Caki2 (cell line): Measurements from ENCODE around the gene KBTBD13. TPM values are rescaled to one million over a fixed set of nuclear protein-coding genes. Genes with fewer than 3 reads are reported as not detected.

Experiments used
- DNase-seq: peaks from one replicate; pipeline ENCODE4 v3.0.0-alpha.2; 2015; ENCODE audit warnings: low read depth
- in situ Hi-C: cut with HindIII; loops from 2 replicates; pipeline ENCODE4 v1.10.0; 2016; ENCODE audit warnings: low sequenced_read_pairs, low pct_unique_long_range_greater_than_20kb, mixed read lengths
- total RNA-seq: library from RNA; depleted of rRNA; stranded (reverse); fragments of >200 nt; shearing (Covaris generic); gene quantifications from 2 replicates; pipeline ENCODE4 v1.2.3, GENCODE V29; 2014; ENCODE audit warnings: low replicate concordance

KBTBD13 gene
- total RNA-seq, 1 experiment from 2014 or later: not detected

DNA sequence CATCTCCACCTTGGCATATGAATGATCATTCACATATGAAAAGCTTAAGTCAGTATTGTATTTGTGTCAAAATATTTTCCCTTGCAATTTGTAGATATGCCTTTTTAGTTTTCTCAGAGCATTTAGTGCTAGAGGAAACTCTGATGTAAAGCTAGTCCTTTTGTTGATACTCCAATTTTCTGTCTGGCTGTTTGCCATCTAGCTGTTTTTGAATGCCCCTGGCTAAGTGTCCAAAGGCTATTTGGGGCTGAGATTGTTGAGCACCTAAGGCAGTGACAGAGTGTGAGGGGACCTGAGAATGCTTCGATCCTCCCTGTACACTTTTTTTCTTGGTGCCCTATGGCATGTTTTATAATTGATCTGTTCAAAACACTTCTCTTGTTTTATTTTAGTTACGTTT is 28.3 kb upstream of the KBTBD13 start:
- in situ Hi-C loops: no loop called here
- DNase-seq: no peak

- DNase-seq: no peak
- in situ Hi-C loops: no loop called here
These were observed 27.1 kb upstream of the KBTBD13 start for GRCh38 chr15:65049418-65049840.

GRCh38 chr15:65050270-65050669 is 26.3 kb upstream of the KBTBD13 start:
- no peak for DNase-seq
- in situ Hi-C loops: no loop called here

- DNase-seq: no peak
- in situ Hi-C loops: no loop called here
These were observed 25.3 kb upstream of the KBTBD13 start for GRCh38 chr15:65051266-65051665.

- no peak for DNase-seq
- in situ Hi-C loops: no loop called here
These were observed 23.6 kb upstream of the KBTBD13 start for GRCh38 chr15:65052956-65053355.

GRCh38 chr15:65054333-65055200 is 22.0 kb upstream of the KBTBD13 start:
- in situ Hi-C loops: no loop called here
- DNase-seq: peak; percentile 69

GRCh38 chr15:65055201-65055870 is 21.2 kb upstream of the KBTBD13 start:
- in situ Hi-C loops: no loop called here
- DNase-seq: peak; percentile 16

DNA sequence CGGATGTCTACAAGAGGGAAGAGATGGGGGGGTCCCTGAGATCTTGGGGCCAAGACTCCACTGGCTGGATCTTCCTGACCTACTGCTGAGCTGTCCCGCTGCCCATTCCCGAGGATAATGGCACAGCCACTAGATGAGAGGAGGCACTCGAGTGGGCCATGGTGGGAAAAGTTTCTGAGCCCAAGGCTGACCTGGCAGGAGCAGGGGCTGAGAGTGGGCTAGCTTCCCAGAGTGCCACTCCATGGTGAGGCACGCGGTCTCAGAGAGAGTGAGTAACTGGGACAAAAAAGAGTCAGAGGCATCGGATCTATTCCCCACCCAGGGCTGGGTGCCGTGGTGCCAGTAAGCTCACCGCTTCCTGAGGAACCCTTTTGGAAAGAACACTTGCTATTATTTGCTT is 20.4 kb upstream of the KBTBD13 start:
- DNase-seq: no peak
- in situ Hi-C loops: no loop called here

DNA sequence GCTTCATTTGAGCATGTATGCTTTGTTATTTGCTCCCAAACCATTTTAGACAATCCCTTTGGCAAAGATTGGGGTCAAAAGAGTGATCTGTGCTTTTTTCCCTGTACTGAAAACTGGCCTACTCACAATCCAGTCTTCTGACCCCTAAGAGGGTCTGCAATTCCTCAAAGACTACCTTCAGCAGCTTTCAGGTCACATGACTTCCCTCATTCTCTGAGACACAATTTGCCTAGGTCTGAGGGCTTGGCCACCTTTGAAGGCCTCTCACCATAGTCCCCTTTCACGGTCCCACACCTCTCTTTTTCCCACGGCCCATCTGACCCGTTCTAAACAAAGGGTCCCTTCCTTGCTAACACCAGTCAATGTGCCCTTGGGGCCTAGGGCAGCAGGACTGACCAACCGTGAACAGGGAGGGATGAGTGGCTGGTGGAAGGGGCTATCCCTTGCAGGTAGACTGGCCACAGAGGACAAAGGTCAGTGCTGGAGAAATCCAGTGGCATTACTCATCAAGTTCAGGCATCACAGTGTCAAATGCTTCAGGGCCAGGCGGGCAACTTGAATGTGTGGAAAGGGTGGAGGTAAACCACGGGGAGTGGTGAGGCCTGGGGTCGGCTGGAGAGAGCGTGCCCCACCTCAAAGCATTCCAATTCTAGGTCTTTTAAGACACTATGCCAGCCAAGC is 19.5 kb upstream of the KBTBD13 start:
- in situ Hi-C loops: no loop called here
- peak; percentile 97 for DNase-seq

GRCh38 chr15:65057549-65057940 is 19.0 kb upstream of the KBTBD13 start:
- DNase-seq: no peak
- in situ Hi-C loops: no loop called here

GRCh38 chr15:65058394-65059368 is 17.9 kb upstream of the KBTBD13 start:
- in situ Hi-C loops: no loop called here

DNA sequence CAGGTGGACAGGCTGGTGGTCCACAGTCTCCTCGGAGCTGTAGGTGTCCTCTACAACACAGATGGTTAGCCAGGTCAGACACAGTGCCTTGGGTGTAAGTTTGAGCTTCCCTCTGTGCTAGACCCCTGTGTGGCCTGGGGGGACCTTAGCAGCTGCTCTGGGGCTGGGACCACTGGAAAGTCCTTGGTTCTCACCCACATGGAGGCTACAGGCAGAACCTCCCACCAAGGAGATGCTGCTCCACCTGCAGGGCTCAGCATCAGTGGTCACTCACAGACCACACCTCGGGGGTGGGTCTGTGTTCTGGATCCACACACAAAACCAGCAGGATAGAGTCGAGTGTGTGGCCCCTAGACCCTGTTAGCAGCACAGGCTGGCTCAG is 17.2 kb upstream of the KBTBD13 start:
- no peak for DNase-seq
- in situ Hi-C loops: no loop called here

More at GRCh38 chr15:65058394-65059368, 17.9 kb upstream of the KBTBD13 start:
- DNase-seq: no peak

- DNase-seq: no peak
- in situ Hi-C loops: no loop called here
These were observed 16.5 kb upstream of the KBTBD13 start for GRCh38 chr15:65059931-65060596.

DNA sequence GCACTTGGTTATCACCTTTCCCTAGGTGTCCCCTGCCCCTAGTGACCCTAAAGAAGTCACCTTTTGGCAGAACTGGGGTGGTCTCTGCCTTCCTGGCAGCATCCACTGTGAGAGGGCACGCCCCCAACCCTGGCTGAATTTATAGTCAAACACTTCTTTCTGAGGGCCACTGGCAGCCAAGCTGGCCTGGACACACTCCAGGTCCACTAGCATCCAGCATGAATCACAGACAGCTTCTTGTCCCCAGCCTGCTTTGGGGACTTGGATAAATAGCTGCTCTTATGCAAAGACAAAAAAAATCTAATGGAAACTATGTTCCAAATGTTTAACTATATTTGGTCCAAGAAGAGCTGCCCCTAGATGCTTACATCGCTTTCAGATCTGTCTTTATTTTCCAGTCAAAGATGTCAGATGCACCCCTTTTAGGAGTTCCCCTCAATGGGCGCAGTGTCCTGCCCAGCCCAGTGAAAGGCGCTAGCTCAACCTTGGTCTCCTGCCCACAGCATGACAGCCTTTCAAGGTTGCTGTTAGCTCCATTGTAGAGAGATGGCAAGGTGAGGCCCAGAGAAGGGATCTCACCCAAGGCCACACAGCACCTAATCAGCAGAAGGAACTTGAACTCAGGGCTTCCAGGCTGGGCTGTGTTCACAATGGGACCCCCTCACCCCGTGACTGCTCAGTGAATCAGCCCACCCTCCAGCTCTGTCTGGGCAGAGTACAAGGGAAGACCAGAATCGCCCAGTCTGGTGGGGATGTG is 15.7 kb upstream of the KBTBD13 start:
- in situ Hi-C loops: no loop called here
- DNase-seq: no peak

DNA sequence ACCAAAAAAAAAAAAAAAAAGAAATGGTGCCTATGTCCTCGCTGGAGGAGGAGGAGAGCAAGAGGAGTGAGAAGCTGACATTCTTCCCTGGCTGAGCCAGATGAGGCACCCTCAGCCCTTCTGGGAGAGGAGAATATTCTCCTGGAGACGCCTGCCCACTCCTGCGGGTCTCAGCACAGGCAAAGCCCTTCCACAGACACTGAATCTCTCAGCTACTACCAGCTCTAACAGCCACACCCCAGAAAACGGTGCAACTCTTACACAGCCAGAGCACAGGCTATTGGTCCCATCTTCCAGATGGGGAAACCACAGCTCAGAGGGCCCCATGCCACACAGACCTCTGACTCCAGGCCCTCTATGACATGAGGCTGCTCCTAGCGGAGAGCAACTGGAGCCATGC is 14.5 kb upstream of the KBTBD13 start:
- in situ Hi-C loops: no loop called here
- no peak for DNase-seq

DNA sequence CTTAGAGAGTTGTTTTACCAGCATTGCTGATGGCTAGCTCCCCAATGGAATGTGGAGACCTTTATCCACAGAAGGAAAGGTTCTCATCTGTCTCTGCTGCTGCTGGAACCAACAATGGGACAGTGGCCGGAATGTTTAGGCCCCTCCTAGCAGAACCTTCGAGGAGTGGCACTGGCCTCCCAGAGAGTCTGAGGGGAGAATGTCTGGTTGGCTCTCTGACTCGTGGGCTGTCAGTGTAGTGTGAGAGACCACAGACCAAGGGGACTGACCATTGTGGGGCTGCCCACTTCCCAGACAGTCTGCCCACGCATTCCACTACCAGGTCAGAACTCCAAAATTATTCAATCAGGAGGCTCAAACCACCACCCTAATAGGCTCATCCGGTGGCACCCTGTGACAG is 13.8 kb upstream of the KBTBD13 start:
- in situ Hi-C loops: no loop called here
- DNase-seq: no peak
